ENCODE results near the gene KCNH2.

- TF ChIP-seq, protein P1, sequence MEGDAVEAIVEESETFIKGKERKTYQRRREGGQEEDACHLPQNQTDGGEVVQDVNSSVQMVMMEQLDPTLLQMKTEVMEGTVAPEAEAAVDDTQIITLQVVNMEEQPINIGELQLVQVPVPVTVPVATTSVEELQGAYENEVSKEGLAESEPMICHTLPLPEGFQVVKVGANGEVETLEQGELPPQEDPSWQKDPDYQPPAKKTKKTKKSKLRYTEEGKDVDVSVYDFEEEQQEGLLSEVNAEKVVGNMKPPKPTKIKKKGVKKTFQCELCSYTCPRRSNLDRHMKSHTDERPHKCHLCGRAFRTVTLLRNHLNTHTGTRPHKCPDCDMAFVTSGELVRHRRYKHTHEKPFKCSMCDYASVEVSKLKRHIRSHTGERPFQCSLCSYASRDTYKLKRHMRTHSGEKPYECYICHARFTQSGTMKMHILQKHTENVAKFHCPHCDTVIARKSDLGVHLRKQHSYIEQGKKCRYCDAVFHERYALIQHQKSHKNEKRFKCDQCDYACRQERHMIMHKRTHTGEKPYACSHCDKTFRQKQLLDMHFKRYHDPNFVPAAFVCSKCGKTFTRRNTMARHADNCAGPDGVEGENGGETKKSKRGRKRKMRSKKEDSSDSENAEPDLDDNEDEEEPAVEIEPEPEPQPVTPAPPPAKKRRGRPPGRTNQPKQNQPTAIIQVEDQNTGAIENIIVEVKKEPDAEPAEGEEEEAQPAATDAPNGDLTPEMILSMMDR (IDR thresholded peaks at IDR 0.05): no peak
- TF ChIP-seq POLR2A (IDR thresholded peaks at IDR 0.05): no peak
Observed at GRCh38 chr7:150911590-150912267, 66.4 kb downstream of the KCNH2 start.
